GM21447 (cell line): ENCODE data around the gene SLBP.
A peak's percentile ranks its signal among the peaks of the same experiment; 100 is the strongest.
"Not testable (repeated sequence)": the region's sequence is repeated elsewhere in the genome, so short reads cannot be mapped to it uniquely, and the experiment has no call there.

Experiments
- ATAC-seq: cut with Tn5 transposase; IDR thresholded peaks from one replicate; pipeline ENCODE4 v1.9.1; 2021; ENCODE audit not compliant: unreplicated experiment

The SLBP gene

GRCh38 chr4:1713003-1713851 is 1.1 kb upstream of the SLBP start:
- peak; percentile 13 for ATAC-seq

DNA sequence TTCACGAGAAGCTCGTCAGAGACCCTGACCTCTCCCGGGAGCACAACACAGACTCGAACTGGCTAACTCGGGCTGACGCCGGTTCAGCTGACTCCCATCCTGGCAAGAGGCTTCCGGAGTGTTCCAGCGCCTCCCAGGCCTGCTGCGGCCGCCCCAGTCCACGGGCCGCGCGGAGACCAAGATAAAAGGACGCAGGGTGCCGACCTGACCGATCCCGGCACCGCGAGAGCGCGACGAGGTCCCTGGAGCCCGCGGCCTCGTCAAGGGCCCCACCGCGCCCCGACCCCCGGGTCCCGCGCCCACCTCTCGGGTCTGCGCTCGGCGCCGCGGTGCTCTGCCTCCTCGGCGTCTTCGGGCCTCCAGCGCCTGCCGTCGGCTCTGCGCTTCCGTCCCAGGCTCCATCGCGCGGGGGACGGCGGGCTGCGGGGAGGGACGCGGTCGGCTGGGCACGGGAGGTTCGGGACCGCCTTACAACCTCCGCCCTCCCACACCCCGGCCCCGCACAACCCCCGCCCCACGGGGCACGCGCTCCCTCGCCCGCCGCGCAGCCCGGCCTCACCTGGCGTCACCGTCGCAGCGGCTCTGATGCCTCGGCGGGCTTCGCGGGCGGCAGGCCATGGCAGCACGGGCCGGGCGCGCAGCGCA is 426 bp downstream of the SLBP start:
- ATAC-seq = peak; percentile 8

DNA sequence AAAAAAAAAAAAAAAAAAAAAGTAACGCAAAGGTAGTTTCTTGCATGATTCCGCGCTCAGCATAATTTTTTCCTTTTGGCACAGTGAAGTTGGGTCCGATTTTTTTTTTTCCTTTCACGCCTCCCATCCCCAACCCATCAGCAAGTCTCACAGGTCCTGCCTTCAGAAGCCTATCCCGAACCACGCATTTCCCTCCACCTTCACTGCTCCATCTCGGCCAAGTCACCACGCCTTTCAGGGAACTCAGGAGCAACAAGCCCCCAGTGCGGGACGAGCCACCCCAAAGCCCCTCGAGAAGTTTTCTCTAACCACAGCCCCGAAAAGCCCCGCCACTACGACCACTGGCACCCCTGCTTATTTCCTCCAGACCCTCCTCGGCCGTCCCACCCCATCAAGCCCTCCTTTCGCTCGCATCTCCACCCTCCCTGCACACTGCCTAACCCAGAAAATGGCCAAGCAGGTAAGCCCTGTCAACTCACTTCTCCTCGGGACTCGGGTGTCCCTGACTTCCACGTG is 1.0 kb downstream of the SLBP start:
- no peak for ATAC-seq

DNA sequence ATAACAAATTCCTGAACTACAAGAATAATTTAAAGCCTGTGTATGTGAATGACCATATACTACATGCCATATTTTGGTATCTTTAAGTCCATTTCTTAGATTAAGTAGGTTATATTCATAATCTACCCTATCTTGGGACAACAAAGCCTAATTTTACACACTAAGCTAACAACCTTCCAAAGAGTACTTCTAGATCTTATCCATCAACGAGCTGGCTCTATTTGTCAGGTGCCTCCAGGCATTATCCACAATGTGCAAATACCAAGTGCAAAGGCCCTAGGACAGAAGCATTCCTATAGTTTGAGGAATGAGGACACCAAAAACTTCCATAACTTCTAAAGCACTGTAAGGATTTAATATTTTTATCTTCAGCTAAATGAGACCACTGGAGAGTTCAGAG is 3.5 kb downstream of the SLBP start:
- no peak for ATAC-seq

GRCh38 chr4:1706358-1706757 is 5.8 kb downstream of the SLBP start:
- no peak for ATAC-seq

- no peak for ATAC-seq
These were observed 6.4 kb downstream of the SLBP start for GRCh38 chr4:1705732-1706131.

DNA sequence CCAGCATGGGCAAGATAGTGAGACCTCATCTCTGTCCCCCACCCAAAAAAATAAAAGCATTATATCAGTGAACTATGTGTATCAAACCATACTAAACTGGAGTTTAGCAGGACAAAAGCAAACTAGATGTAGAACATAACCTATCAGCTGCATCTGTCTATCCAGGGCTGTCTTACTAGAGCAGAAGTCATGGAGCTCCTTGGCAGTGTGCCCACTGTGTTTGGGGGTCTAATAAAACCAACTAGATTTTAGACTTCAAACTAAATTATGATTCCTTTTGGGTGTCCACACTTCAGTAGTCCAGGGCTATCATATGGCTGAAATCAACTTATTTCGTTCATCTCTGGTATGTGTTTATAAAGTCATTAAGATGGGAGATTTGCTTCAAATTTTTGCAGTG is 8.3 kb downstream of the SLBP start:
- ATAC-seq = no peak

DNA sequence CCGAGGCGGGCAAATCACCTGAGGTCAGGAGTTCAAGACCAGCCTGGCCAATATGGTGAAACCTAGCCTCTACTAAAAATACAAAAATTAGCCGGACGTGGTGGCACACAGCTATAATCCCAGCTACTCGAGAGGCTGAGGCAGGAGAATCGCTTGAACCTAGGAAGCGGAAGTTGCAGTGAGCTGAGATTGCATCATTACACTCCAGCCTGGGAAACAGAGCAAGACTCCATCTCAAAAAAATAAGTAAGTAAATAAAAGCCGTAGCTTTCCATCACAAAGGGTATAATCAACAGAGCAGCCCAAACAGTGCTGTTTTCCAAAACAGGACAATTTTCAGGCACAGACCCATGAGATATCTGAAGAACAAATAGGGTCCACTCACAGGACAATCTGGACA is 10.4 kb downstream of the SLBP start:
- not testable (repeated sequence) for ATAC-seq

GRCh38 chr4:1695913-1696312 is 16.2 kb downstream of the SLBP start:
- ATAC-seq = no peak

DNA sequence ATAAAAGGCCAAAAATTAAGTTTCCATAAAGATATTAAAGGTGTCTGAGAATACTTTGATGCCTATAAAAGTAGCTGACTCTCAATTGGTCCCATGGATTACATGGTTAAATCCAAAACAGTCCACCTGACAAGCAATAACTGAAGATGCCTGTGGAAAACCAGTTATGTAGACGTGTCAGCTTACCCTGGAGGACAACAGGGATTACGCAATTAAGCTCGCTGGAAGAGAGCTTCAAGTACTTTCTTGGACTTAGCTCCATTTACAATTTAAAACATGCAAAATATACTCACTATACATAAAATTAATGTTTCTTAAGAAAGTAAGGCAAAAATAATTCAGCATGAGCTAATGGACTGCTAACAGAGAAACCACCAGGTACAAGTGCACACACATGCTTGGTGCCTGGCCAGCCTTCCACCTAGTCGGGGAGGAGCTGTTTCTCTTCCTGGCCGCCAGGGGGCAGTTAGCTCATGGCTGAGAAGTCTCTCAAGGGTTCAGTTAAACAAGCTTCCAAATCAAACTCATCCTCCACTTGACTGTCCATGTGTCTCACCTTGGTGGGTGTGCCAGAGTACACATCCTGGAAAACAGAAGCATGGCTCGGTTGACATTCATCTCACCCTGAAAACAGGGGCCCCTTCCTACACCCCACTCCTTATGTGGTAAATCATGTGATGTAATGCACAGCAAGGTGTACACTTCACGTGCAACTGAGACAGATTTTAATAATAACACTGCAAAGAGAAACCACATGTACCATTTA is 18.8 kb downstream of the SLBP start:
- no peak for ATAC-seq

- ATAC-seq = no peak
These were observed 20.3 kb downstream of the SLBP start for GRCh38 chr4:1691737-1692373.

DNA sequence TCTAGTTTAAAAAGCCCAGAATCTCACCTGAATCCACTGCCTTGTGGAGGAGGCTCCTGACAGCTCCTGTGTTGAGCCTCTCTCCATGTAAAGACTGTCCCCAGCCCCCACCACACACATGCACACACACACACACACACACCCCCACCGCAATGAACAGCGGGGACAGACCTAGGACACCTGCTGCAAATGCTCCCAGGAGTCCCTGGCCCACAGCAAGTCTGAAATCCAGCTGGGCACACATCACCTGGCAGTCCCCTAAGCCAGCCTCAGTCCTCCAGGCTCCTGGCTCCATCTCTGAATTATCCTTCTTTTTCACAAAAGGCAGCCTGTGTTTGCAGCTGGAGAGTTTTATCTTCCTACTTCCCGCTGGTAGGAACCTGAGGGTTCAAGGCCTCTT is 21.4 kb downstream of the SLBP start:
- no peak for ATAC-seq

DNA sequence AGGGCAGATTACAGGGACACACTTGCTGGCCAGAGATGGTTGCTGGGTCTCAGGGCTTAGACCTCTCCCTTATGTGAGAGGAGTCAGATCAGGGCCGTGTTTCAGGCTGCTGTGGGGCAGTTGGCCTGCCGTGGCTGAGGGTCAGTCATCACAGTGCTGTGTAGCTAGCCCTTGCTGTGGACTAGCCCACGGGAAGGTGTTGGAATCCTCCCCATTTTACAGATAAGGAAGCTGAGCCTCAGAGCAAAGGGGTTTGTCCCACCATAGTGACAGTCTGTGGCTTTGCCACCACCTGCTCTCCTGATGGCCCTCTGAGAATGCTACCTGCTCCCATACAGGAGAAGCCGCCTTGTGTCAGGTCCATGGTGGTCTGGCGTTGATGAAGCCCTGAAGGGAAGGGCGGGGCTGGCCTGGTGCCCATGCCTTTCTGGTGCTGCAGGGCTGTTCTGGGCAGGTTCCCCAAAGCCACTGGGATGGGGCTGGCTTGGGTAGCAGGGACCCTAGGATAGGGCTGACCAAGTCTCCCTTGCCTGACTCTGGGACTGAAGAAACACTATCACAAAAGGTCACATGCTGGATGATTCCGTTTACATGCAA is 25.6 kb downstream of the SLBP start:
- no peak for ATAC-seq

- ATAC-seq = no peak
These were observed 26.6 kb downstream of the SLBP start for GRCh38 chr4:1685235-1686150.

GRCh38 chr4:1684506-1685234 is 27.4 kb downstream of the SLBP start:
- ATAC-seq = peak; percentile 13

- ATAC-seq = peak; percentile 78
These were observed 28.2 kb downstream of the SLBP start, which contains the start of gene FAM53A for GRCh38 chr4:1683736-1684505. Gene FAM53A (minus strand): TSS chr4:1684313. CDS start chr4:1668741, 15,572 bp downstream.

GRCh38 chr4:1683261-1683735 is 28.8 kb downstream of the SLBP start:
- no peak for ATAC-seq

DNA sequence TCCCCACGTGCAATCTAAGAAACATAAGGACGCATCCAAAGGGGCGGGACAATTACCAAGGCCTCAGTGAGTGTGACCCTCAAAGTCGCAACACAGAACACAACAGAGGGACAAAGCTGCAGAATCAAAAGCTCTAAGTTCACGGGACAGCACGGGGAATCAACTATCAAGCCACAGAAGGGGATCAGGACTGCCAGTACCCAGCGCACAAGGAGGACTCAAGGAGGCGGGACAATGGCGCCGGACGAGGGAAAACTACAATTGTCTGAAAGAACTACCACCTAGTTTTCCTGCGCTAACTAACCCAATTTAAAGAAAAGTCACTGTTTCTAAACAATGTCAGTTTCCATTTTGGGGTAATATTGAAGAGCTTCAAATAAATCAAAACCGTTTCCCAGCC is 29.3 kb downstream of the SLBP start:
- ATAC-seq = no peak
